GM19239 (cell line): ENCODE measurements around the gene PERM1.

Source experiments
- DNase-seq: peaks from one replicate; pipeline ENCODE4 v3.0.0; 2011; ENCODE audit warnings: low spot score; ENCODE audit not compliant: insufficient read length
- FAIRE-seq: peaks from 2 replicates; lab custom pipeline; 2011; peaks lifted over from hg19 to GRCh38; lab: Jason Lieb, UNC

The PERM1 gene

GRCh38 chr1:925561-926421, 56.1 kb downstream of the PERM1 start:
- no peak for DNase-seq

More at GRCh38 chr1:925561-926421, 56.1 kb downstream of the PERM1 start:
- FAIRE-seq: no peak
